ENCODE measurements around the gene GRAMD4.
"Not testable (repeated sequence)": the region's sequence is repeated elsewhere in the genome, so short reads cannot be mapped to it uniquely, and the experiment has no call there.

The GRAMD4 gene

GRCh38 chr22:46621243-46621930, 1.2 kb downstream of the GRAMD4 start:
- not testable (repeated sequence) for DNase-seq

- DNase-seq, result no peak
Observed at GRCh38 chr22:46622081-46622521, 1.9 kb downstream of the GRAMD4 start.

- no peak for DNase-seq
Observed at GRCh38 chr22:46625113-46625842, 5.1 kb downstream of the GRAMD4 start.

GRCh38 chr22:46625843-46626349, 5.7 kb downstream of the GRAMD4 start:
- no peak for DNase-seq

GRCh38 chr22:46626356-46626755, 6.2 kb downstream of the GRAMD4 start:
- DNase-seq, result no peak

- DNase-seq, result no peak
Observed at GRCh38 chr22:46626911-46627805, 7.0 kb downstream of the GRAMD4 start.

- DNase-seq, result no peak
Observed at GRCh38 chr22:46627806-46628482, 7.8 kb downstream of the GRAMD4 start.

- DNase-seq, result no peak
Observed at GRCh38 chr22:46628756-46629155, 8.6 kb downstream of the GRAMD4 start.

- no peak for DNase-seq
Observed at GRCh38 chr22:46629291-46629690, 9.1 kb downstream of the GRAMD4 start.

GRCh38 chr22:46631113-46631512, 10.9 kb downstream of the GRAMD4 start:
- no peak for DNase-seq

- DNase-seq, result no peak
Observed at GRCh38 chr22:46632646-46633249, 12.6 kb downstream of the GRAMD4 start.

- no peak for DNase-seq
Observed at GRCh38 chr22:46633334-46633890, 13.2 kb downstream of the GRAMD4 start.

- DNase-seq, result no peak
Observed at GRCh38 chr22:46634011-46634699, 14.0 kb downstream of the GRAMD4 start.

GRCh38 chr22:46634973-46635685, 14.9 kb downstream of the GRAMD4 start:
- DNase-seq, result not testable (repeated sequence)

- DNase-seq, result no peak
Observed at GRCh38 chr22:46635756-46636155, 15.6 kb downstream of the GRAMD4 start.

- no peak for DNase-seq
Observed at GRCh38 chr22:46636221-46637002, 16.2 kb downstream of the GRAMD4 start.

GRCh38 chr22:46637711-46638600, 17.8 kb downstream of the GRAMD4 start:
- DNase-seq, result no peak

GRCh38 chr22:46638601-46639431, 18.6 kb downstream of the GRAMD4 start:
- DNase-seq, result no peak
